A204.1 (cell line): ENCODE data around the gene ARHGEF10L.
"Not testable (repeated sequence)": the region's sequence is repeated elsewhere in the genome, so short reads cannot be mapped to it uniquely, and the experiment has no call there.

ENCODE experiments used
- FAIRE-seq: peaks from 2 replicates; lab custom pipeline; 2012; peaks lifted over from hg19 to GRCh38; lab: Jason Lieb, UNC

Gene ARHGEF10L

GRCh38 chr1:17745479-17745955, 206.0 kb downstream of the ARHGEF10L start:
- FAIRE-seq = no peak

GRCh38 chr1:17746281-17746680, 206.8 kb downstream of the ARHGEF10L start:
- not testable (repeated sequence) for FAIRE-seq

- no peak for FAIRE-seq
Measured at GRCh38 chr1:17746920-17747319, 207.4 kb downstream of the ARHGEF10L start.
